HFF-Myc (cell line): ENCODE measurements around the gene PCDH8.

Source experiments
- DNase-seq: peaks from one replicate; pipeline ENCODE4 v3.0.0-alpha.2; 2011; ENCODE audit warnings: low read depth; ENCODE audit errors: extremely low read depth
- H3K4me3 ChIP-seq: replicated peaks from 2 replicates; pipeline ENCODE4 v1.5.1; 2011; ENCODE audit warnings: low read depth, mild to moderate bottlenecking, control low read depth, low read length
- CTCF ChIP-seq: IDR thresholded peaks from 2 replicates; pipeline ENCODE4 v1.5.1; 2012; ENCODE audit warnings: mild to moderate bottlenecking, low read depth, low read length, control low read depth; ENCODE audit errors: missing control alignments

Gene PCDH8

DNA sequence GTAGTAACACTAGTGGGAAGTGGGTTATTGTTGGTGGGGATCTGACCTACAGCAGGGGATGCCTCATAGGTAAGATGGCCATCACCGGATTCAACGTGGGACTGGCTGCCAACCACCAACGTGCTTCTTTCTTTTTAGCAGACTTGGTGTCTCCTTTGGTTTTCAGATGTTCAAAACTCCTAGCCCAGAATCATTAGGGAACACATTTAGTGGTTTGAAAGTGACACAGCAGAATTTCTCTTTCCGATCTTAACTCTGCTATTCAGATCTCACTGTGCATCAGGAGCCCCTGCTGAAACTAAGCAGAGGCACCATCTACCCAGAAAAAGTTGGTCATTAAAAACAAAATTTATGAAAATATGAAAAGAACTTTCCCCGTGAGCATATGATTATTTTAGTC lies 36.7 kb upstream of the PCDH8 start:
- H3K4me3 ChIP-seq: no peak overlapping the region
- TF ChIP-seq CTCF: no peak
- DNase-seq: no peak

DNA sequence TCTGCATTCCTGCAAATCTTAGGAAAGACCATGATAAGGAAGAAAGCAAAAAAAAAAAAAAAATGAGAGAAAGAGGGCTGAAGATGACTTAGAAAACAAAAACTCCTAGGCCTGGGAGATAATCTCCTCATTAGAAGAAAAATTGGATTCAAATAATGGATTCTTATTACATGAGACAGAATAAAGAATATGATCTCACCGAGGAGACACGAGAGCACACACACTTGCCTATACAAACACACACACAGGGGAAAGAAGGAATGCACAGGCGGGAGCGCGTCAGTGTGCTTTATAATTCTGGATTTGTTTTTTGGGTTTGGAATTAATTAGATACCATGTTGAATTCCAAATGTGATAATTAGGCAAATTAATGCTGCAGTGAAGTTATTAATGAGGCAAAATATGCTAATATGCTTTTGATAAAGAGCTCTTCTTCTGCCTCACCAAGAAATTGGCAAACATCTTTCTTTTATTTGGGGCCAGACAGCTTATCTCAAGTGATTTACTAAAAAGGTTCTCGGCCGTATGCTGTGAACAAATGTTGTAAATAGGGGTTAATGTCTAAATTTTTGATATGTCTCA lies 36.1 kb upstream of the PCDH8 start:
- TF ChIP-seq CTCF: no peak
- H3K4me3 ChIP-seq: no peak overlapping the region
- no peak for DNase-seq

GRCh38 chr13:52882785-52883184 lies 34.3 kb upstream of the PCDH8 start:
- no peak for TF ChIP-seq CTCF
- H3K4me3 ChIP-seq: no peak overlapping the region
- no peak for DNase-seq

DNA sequence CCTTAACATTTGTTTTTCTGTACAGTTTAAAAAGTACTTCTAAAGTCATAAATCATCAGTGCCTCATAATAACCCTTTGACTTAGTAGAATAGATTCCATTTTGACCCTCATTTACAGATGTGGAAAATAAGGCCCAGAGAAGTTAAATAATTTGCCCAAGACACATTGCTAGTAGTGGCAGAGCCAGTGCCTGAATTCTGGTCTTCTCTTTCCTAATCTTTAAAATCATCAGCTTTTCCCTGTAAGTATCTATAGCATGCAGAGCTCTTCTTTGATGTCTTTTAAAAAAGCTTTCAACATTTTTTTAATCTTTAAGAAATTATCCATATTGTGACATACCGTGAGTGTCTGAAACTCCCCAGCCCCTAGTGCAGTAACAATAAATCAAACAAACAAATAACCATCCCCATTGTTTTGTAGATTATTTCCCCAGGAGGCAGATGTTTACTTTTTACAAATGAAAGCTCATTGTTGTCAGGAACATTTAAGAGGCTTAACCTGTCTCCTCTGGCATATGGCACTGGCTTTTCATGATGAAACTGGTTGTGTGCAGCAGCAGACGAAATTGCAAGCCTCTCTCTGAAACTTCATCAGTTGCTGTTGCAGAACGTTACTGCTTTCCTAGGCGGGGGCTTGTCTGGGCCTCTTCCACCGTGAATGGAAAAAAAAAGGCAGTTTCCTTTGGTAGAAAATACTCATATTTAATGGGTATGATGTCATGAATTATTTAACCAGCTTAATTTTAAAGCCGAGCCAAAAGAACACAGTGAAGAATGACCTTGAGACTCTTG lies 31.7 kb upstream of the PCDH8 start:
- H3K4me3 ChIP-seq: no peak overlapping the region
- no peak for DNase-seq
- TF ChIP-seq CTCF: no peak

DNA sequence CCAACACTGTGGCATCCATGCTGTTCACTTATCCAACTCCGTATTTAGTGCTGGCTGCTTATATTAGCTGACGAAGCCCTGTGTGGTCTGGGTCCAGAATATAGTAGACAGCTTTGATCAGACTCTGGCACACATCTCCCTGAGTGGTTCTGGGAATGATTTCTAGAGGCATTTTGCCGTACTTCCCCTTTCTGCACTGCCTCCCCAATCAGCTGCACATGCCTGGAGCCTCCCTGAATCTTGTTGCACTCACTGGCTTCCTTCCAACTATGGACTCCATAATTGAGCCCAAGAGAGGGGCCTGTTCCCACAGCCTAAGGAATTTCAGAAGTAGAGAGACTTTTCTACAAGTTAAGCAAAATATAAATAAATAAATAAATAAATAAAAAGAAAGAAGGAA lies 30.4 kb upstream of the PCDH8 start:
- DNase-seq: no peak
- H3K4me3 ChIP-seq: no peak overlapping the region
- TF ChIP-seq CTCF: no peak

- no peak for DNase-seq
- no peak for TF ChIP-seq CTCF
- H3K4me3 ChIP-seq: no peak overlapping the region
These were observed 21.7 kb upstream of the PCDH8 start for GRCh38 chr13:52870143-52870542.
